NCI-H1436 treated with DMSO at 0.1 percent for 48 hours (cell line): Measurements from ENCODE around the gene PBX4.

Source experiments
- DNase-seq: peaks from one replicate; lab custom pipeline; 2025; lab: John Stamatoyannopoulos, UW

The PBX4 gene

DNA sequence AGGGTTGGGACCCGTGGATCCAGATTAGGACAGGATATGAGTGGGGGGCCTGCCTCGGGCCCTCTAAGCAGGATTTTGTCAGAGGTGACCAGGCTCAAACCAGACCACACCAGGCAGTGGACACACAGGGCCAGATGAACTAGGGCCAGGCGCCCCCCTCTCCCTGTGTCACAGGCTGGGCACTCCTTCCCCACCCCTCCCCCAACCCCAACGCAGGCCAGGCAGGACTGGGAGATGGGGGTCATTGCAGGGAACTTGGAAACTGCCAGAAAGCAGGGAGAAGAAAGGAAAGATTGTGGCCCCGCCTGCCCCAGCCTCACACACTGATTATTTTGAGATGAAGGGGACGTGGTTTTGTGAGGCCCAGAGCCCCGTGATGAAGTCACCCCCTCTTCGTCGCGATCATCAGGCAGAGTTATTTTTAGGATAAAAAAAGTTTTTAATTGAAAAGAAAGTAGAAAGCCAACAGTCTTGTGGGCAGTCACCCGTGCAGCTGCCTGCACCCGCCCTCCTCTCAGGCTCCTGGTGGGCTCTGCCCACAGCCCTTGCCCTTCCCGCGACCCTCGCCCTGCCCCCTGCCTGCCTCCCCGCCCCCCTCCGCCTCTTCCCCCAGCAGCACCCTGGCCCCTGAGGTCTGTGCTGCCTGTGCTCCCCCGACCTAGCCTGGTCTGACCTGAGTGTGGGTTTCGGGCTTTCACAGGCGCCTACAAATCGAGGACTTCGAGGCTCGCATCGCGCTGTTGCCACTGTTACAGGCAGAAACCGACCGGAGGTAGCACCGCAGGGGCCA is 91.7 kb downstream of the PBX4 start:
- DNase-seq = no peak

DNA sequence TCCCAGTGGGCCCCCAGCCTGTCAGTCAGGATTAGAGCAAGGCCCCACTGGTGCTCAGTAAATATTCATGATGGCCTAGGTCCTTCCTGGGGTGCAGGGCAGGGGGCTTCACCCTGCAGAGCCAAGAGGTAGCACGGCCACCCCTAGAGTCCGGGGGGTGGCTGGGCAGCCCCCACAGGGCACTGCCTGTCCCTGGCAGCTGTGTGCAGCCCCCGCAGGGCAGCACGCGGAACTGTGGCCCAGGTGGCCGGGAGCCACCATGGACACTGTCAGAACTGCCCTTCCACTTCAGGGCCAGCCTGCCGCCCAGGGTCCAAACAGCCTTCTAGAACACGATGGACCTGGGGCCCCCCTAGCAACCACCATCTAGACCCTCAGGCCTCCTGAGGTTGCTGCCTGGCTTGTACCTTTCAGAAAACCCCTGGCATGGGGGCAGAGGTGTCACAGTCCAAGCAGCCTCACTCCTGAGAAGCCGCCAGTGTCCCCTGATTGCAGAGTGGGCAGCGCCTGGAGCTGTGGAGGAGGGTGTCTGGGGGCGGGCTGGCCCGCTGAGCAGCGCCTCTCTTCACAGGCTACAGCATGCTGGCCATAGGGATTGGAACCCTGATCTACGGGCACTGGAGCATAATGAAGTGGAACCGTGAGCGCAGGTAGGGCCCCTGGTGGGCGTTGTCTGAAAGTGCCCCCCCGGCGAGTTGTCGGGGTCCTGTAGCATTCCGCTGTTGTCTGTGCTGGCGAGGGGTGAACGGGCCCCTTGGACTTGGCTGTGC is 92.7 kb downstream of the PBX4 start:
- DNase-seq = no peak

DNA sequence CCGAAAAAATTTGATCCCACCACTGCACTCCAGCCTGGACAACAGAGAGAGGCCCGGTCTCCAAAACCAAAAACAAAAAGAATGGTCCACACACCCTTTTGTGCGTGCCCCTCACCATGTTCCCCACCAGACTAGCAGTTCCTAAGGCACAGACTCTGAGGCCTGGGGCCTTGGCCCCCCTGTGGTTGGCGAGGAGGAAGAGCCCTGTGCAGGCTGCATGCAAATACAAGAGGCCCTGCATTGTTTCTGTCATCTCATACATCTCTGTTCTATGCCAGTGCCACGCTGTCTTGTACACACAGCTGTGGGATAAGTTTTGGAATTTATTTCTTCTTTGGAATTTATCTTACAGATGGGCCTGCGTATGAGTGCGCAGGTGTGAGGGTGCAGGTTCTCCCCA is 94.4 kb downstream of the PBX4 start:
- DNase-seq = no peak

DNA sequence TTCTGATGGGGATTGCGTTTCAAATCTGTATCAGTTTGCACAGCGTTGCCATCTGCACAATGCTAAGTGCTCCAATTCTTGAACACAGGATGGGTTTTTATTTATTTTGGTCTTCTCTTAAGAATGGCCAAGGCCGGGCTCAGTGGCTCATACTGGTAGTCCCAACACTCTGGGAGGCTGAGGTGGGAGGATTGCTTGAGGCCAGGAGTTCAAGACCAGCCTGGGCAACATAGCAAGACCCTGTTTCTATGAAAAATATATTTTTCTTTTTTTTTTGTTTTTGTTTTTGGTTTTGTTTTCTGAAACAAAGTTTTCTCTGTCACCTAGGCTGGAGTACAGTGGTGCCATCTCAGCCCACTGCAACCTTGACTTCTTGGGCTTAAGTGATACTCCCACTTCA is 95.3 kb downstream of the PBX4 start:
- no peak for DNase-seq

DNA sequence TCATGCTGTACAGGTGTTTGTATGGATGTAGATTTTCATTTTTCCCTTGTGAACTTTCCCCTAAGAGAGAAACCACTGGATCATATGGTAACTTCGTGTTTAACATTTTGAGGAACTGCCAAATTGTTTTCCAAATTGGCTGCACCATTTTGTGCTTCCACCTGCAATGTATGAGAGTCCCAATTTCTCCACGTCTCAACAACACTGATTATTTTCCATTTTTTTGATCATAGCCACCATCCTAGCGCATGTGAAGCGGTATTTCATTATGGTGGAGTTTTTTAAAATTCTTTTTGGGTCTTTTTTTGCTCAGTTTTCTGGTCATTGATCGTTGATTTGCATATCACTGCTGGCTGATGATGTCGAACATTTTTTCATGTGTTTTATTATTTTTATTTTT is 97.5 kb downstream of the PBX4 start:
- no peak for DNase-seq

DNA sequence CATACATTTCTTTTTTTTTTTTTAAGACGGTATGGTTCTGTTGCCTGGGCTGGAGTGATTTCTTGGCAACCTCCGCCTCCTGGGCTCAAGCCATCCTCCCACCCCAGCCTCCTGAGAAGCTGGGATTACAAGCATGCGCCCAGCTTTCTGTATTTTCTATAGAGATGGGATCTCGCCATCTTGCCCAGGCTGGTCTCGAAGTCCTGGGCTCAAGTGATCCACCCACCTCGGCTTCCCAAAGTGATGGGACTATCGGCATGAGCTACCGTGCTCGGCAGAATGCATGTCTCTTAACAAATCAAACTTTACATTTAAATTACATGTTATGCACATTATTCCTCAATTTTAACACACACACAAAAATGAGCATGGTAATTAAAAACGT is 101.3 kb downstream of the PBX4 start:
- no peak for DNase-seq

DNA sequence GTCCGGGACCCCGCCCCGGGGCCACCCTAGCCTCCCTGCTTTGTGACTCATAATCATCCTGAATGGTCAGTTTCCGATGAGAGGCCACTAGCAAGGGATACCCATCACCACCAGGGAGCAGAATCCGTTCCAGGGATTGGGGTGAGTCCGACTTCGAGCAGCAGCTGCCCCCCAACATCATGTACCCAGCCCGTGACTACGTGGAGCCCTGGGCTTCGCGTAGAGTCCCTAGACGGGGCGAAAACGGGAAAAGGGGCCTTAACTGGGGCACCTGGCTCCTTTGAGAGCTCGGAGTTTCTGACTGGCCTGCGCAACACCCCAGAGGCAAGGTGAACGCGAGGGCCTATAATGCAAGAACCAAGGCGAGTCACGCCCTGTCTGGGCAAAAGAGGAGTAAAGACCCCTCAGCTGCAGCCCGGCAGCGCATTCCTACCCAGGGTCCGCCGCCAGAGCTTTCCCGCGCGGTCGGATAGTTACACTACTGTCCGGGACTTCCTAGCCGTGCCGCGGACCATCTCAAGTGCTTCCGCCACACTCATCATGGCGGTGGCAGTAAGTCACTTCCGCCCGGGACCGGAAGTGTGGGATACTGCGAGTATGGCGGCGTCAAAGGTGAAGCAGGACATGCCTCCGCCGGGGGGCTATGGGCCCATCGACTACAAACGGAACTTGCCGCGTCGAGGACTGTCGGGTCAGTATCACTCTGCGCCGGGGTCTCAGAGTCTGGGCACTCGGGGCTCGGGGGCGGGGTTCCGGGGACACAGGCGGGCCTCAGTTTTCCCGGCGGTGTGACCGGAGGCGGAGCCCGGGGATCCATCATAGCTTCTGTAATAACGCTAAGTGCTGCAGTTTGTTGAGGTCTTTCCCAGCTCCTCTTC is 102.6 kb downstream of the PBX4 start, which contains the start of gene NDUFA13:
Gene NDUFA13, plus strand, starts transcription at position 584 of the 878 bp plus-strand sequence. Its CDS starts 14 bp downstream, at position 598.
- peak; percentile 42 for DNase-seq

DNA sequence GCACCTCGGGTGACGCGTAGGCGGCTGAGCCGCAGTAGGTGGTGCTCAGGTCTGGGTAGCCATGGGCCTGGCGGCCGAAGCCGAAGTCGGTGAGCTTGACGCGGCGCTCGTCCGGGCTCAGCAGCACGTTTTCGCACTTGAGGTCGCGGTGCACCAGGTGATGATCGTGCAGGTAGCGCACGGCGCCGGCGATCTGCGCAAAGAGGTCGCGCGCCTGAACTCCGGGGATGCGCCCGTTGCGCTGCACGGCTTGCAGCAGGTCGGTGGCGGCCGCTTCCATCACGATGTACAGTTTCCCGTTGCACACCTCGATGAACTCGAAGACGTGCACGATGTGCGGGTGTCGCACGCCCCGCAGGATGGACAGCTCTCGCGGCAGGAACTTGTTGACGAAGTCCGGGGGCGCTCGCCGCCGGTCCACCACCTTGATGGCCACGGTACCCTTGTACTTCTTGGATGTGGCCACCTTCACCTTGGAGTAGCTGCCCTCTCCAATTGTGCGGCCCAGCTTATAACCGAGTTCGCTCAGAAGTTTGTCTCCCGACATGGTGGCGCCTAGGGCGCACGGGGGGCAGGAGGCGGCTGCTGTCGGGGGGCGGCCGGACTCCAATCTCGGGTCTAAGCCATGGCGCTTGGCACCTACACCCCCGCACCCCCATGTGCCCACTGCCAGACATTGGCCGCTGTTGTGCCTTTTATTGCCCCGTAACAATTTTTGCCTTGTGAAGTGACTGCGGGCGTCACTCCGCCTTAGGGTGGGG is 103.4 kb downstream of the PBX4 start, which contains the start of gene TSSK6:
Gene TSSK6, minus strand, starts transcription at position 668 of the 761 bp plus-strand sequence. Its CDS starts 121 bp downstream, at position 547.
- DNase-seq = no peak

DNA sequence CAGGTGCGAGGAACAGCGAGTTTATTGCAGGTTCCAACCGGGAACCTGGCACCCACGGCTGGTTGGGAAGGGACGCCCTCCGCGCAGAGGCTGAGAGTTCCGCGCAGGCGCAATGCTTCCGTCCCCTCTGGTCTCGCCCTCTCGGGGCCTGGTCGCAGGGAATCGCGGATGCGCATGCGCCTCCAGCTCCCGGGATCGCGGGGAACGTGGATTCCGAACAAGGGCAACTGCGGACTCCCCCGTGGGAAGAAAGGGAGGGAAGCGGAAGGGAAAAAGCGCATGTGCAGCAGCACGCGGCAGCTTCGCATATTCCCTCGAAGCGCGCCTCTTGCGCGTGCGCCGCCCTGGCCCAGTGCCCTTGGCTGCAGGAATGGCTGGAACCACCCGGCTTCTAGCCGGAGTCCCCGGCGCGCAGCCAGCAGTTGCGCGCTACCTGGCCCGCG is 104.3 kb downstream of the PBX4 start:
- DNase-seq = no peak

DNA sequence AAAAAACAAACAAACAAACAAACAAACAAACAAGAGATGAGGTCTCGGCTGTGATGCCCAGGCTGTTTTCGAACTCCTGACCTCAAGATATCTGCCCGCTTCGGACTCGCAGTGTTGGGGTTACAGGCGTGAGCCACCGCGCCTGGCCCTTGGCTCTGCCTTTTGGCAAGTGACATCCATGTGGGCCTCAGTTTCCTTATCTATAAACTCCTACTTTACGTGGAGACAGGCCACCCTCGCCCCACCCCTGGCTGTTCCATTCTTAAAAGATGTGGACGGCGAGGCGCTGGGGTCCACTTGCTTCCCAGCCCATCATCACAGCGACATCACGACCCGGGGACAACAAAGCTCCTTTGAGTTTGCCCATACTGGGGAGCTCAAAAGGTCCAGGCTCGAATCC is 104.8 kb downstream of the PBX4 start:
- no peak for DNase-seq
